SH-SY5Y (cell line): ENCODE results near the gene KRT10.

Experiments
- GATA2 ChIP-seq: IDR thresholded peaks from 2 replicates; pipeline ENCODE4 v1.6.1; 2011; ENCODE audit warnings: mild to moderate bottlenecking, low read depth, low read length
- GATA3 ChIP-seq: IDR thresholded peaks from 2 replicates; pipeline ENCODE4 v1.6.1; 2011; ENCODE audit warnings: low read depth, mild to moderate bottlenecking, low read length, moderate library complexity

KRT10 gene

GRCh38 chr17:40822132-40822812 is at the start of gene KRT10:
TSS of gene KRT10 (minus strand) at chr17:40822614. CDS start at chr17:40822585, 29 bp downstream.
- no peak for TF ChIP-seq GATA3
- no peak for TF ChIP-seq GATA2

- TF ChIP-seq GATA2, result no peak
- TF ChIP-seq GATA3, result no peak
Measured at GRCh38 chr17:40871316-40871715, 48.9 kb upstream of the KRT10 start.

- TF ChIP-seq GATA3 (no peak), GATA2 (no peak)
Measured at GRCh38 chr17:40870136-40870535, 47.7 kb upstream of the KRT10 start.

- no peak for TF ChIP-seq GATA3
- no peak for TF ChIP-seq GATA2
Measured at GRCh38 chr17:40866838-40867237, 44.4 kb upstream of the KRT10 start, which contains the start of gene KRT12. TSS of gene KRT12 (minus strand) at chr17:40867223. CDS start at chr17:40867186, 37 bp downstream.

GRCh38 chr17:40864661-40865390 is 42.4 kb upstream of the KRT10 start:
- TF ChIP-seq GATA2 (no peak), GATA3 (no peak)

- TF ChIP-seq GATA3, result no peak
- no peak for TF ChIP-seq GATA2
Measured at GRCh38 chr17:40862985-40863733, 40.7 kb upstream of the KRT10 start.

GRCh38 chr17:40859536-40859935 is 37.1 kb upstream of the KRT10 start:
- TF ChIP-seq GATA3 (no peak), GATA2 (no peak)

- TF ChIP-seq GATA3, result no peak
- TF ChIP-seq GATA2, result no peak
Measured at GRCh38 chr17:40857535-40857934, 35.1 kb upstream of the KRT10 start.

GRCh38 chr17:40854175-40854814 is 31.9 kb upstream of the KRT10 start:
- TF ChIP-seq GATA2 (no peak), GATA3 (no peak)

GRCh38 chr17:40852364-40852763 is 29.9 kb upstream of the KRT10 start:
- TF ChIP-seq GATA2 (no peak), GATA3 (no peak)

GRCh38 chr17:40850293-40850972 is 28.0 kb upstream of the KRT10 start:
- no peak for TF ChIP-seq GATA2
- no peak for TF ChIP-seq GATA3

GRCh38 chr17:40849723-40850122 is 27.3 kb upstream of the KRT10 start:
- TF ChIP-seq GATA2 (no peak), GATA3 (no peak)

GRCh38 chr17:40848583-40849235 is 26.3 kb upstream of the KRT10 start:
- TF ChIP-seq GATA2 (no peak), GATA3 (no peak)
